HEK293T (cell line): ENCODE data around the gene GRAMD1A.

ENCODE experiments used
- BHLHE40 ChIP-seq: fragments of 450-650 bp; IDR thresholded peaks from 2 replicates; pipeline ENCODE4 v1.6.1; 2016; ENCODE audit warnings: mild to moderate bottlenecking, moderate library complexity, borderline replicate concordance
- PKNOX1 ChIP-seq: fragments of 450-650 bp; IDR thresholded peaks from 2 replicates; pipeline ENCODE4 v1.6.1; 2016
- TARDBP ChIP-seq: fragments of 450-650 bp; IDR thresholded peaks from 2 replicates; pipeline ENCODE4 v1.6.1; 2016

- no peak for TF ChIP-seq PKNOX1
- no peak for TF ChIP-seq TARDBP
- no peak for TF ChIP-seq BHLHE40
These were observed 53.7 kb downstream of the GRAMD1A start for GRCh38 chr19:35053667-35054293.
